OCI-LY3 (cell line): ENCODE measurements around the gene PTPRR.

Source experiments
- CTCF ChIP-seq: fragments of 200-600, 300-600 bp; sonication (generic); IDR thresholded peaks from 2 replicates; pipeline ENCODE4 v1.5.1; 2014; ENCODE audit warnings: antibody characterized with exemption, low read length, low read depth
- EZH2phosphoT487 ChIP-seq: fragments of 200-600 bp; shearing (Covaris generic); IDR thresholded peaks from 2 replicates; pipeline ENCODE4 v1.6.1; 2018; ENCODE audit warnings: antibody characterized with exemption, mixed run types, low read depth

GRCh38 chr12:70643939-70644338, 276.6 kb downstream of the PTPRR start:
- TF ChIP-seq CTCF (no peak), EZH2phosphoT487 (no peak)
